ENCODE results near the gene TIRAP. TPM values are rescaled to one million over a fixed set of nuclear protein-coding genes. Genes with fewer than 3 reads are reported as not detected.
A peak's percentile ranks its signal among the peaks of the same experiment; 100 is the strongest.

Gene TIRAP
- total RNA-seq, 1 experiment from 2014 or later = 11.9 TPM

DNA sequence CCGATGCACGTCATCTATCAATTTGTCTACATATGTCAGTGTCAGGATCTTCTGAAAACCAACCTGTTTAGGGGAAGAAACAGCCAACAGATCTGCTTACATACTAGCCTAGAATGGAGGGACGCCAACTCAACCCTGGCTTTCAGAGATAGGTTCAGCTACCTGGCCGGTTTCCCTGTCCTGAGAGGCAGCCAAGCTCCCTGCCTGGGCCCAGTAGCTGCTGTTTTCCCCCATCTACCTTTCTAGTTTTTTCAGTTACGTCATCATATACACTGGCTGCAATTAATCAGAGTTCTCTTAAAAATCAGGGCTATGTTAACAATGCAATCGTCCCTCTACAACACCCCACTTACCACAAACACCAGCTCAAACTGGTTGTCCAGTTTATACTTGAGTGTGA, 15.2 kb upstream of the TIRAP start:
- DNase-seq (ENCODE audit: unreplicated experiment) = no peak
- POLR2A ChIA-PET = interaction anchor here (1.2 to 3.4 kb wide), 7 partner anchors 8 to 1185 kb away, joined by 4 to 41 read pairs (median 9); partner anchors contain the start of genes FAM118B, RPUSD4 and TIRAP
- peaks cover 63% of the 10 kb centered on the region for H3K36me3 Mint-ChIP-seq (ENCODE audit: insufficient read depth, unreplicated experiment)

DNA sequence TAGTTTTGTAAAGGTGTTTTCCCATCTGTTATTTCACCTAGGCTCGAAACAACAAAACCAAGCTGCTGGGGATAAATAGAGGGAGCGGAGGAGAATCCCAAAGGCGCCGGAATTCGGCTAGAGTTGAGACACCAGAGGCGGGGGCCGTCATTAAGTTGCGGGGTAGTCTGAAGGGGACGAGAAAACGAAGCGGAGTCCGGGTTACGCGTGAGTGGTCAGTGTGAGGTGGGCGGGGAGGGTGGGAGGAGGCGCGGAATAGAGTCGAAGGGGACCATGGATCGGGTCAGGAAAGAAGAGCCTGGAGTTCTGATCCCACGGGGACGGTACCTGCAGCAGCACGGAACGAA, 14.6 kb upstream of the TIRAP start:
- peak overlapping the region; percentile 94 for H3K4me3 Mint-ChIP-seq (ENCODE audit: unreplicated experiment)
- TF ChIP-seq, protein P1, sequence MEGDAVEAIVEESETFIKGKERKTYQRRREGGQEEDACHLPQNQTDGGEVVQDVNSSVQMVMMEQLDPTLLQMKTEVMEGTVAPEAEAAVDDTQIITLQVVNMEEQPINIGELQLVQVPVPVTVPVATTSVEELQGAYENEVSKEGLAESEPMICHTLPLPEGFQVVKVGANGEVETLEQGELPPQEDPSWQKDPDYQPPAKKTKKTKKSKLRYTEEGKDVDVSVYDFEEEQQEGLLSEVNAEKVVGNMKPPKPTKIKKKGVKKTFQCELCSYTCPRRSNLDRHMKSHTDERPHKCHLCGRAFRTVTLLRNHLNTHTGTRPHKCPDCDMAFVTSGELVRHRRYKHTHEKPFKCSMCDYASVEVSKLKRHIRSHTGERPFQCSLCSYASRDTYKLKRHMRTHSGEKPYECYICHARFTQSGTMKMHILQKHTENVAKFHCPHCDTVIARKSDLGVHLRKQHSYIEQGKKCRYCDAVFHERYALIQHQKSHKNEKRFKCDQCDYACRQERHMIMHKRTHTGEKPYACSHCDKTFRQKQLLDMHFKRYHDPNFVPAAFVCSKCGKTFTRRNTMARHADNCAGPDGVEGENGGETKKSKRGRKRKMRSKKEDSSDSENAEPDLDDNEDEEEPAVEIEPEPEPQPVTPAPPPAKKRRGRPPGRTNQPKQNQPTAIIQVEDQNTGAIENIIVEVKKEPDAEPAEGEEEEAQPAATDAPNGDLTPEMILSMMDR (IDR thresholded peaks at IDR 0.05; ENCODE audit: unreplicated experiment) = no peak
- intact Hi-C loops (cut with micrococcal nuclease) = loop anchor here (1.0 to 5.0 kb wide), 3 partner anchors 36 to 346 kb away; partner anchors contain the start of genes DCPS, FAM118B and RPUSD4
- H3K9me3 Mint-ChIP-seq (ENCODE audit: unreplicated experiment) = no peaks in the 10 kb centered on the region
- peak overlapping the region; percentile 97 for H3K27ac Mint-ChIP-seq (ENCODE audit: low read depth, unreplicated experiment)
- no peaks in the 10 kb centered on the region for H3K27me3 Mint-ChIP-seq (ENCODE audit: insufficient read depth, unreplicated experiment)
- peaks cover 23% of the 10 kb centered on the region for H3K4me1 Mint-ChIP-seq (ENCODE audit: insufficient read depth, unreplicated experiment)
- no peak for DNase-seq (ENCODE audit: unreplicated experiment)
- peaks cover 60% of the 10 kb centered on the region for H3K36me3 Mint-ChIP-seq (ENCODE audit: insufficient read depth, unreplicated experiment)
- BruUV-seq (replicated peaks) = no TSS peak
- CTCF ChIA-PET = interaction anchor here (0.6 kb wide), 1 partner anchor 41 kb away, joined by 3 read pairs; no protein-coding TSS in a partner anchor
- POLR2A ChIA-PET = interaction anchor here (0.6 to 3.4 kb wide), 16 partner anchors 9 to 1185 kb away, joined by 3 to 41 read pairs (median 4); partner anchors contain the start of genes DCPS, FAM118B, RPUSD4 and TIRAP

More for the DNA sequence above, 15.2 kb upstream of the TIRAP start:
- no peaks in the 10 kb centered on the region for H3K9me3 Mint-ChIP-seq (ENCODE audit: unreplicated experiment)
- H3K4me1 Mint-ChIP-seq (ENCODE audit: insufficient read depth, unreplicated experiment) = peaks cover 23% of the 10 kb centered on the region
- TF ChIP-seq, protein P1 (IDR thresholded peaks at IDR 0.05; ENCODE audit: unreplicated experiment) = no peak
- no TSS peak for BruUV-seq (replicated peaks)
- intact Hi-C loops (cut with micrococcal nuclease) = loop anchor here (1.0 to 5.0 kb wide), 3 partner anchors 37 to 345 kb away; partner anchors contain the start of genes DCPS, FAM118B and RPUSD4
- peak overlapping the region; percentile 94 for H3K4me3 Mint-ChIP-seq (ENCODE audit: unreplicated experiment)
- H3K27me3 Mint-ChIP-seq (ENCODE audit: insufficient read depth, unreplicated experiment) = no peaks in the 10 kb centered on the region
- CTCF ChIA-PET = interaction anchor here (0.5 kb wide), 1 partner anchor 74 kb away, joined by 3 read pairs; no protein-coding TSS in a partner anchor
- H3K27ac Mint-ChIP-seq (ENCODE audit: low read depth, unreplicated experiment) = peak overlapping the region; percentile 97

DNA sequence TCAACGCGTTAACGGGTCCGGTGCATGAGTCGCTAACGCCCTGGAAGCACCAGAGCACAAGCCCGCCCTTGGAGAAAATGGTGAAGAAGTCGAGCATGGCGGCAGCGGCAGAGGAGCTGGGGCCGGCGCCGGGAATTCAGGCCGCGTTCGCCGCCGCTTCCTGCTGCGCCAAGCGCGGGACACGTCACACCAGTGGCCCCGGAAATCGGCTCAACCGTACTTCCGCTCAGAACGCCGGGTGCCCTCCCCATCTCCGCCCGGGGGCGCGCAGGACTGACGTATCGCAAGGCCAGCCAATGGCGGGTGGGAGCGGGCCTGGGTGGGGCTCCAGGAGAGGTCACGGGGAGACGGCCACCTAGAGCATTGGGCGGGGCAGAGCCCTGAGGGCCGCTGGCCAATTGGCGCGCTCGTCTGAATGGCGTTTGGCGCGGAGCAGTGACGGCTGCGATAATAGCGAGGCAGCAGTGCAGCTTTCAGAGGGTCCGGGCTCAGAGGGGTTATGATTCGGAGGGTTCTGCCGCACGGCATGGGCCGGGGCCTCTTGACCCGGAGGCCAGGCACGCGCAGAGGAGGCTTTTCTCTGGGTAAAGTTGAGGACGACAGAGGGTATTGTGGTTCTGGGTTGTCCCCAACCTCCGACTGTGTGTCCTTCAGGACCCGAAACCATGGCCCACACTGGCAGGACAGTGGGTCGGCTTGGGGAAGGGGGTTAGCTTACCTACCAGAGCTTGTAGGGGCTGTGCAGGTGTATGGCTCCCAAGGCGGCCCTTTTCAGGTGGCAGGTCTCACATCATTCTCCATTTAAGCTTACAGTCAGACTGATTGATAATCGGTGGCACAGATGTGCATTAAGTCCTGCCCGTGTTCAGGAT, 13.9 kb upstream of the TIRAP start, which contains the start of the genes FOXRED1 and SRPRA:
Gene FOXRED1, plus strand, starts transcription at position 447 of the 872 bp plus-strand sequence. Its CDS starts 53 bp downstream, at position 500.
Gene SRPRA, minus strand, starts transcription at position 188 of the 872 bp plus-strand sequence. Its CDS starts 91 bp downstream, at position 97.
- Mint-ChIP-seq H3K27ac (ENCODE audit: low read depth, unreplicated experiment) (peak within 1 kb of the TSS; percentile 97), H3K4me1 (ENCODE audit: insufficient read depth, unreplicated experiment) (peaks cover 23% of the 10 kb centered on the region), H3K9me3 (ENCODE audit: unreplicated experiment) (no peaks in the 10 kb centered on the region), H3K27me3 (ENCODE audit: insufficient read depth, unreplicated experiment) (no peaks in the 10 kb centered on the region), H3K4me3 (ENCODE audit: unreplicated experiment) (peak within 1 kb of the TSS; percentile 94), H3K36me3 (ENCODE audit: insufficient read depth, unreplicated experiment) (peaks cover 60% of the 10 kb centered on the region)
- CTCF ChIA-PET = interaction anchor here (0.6 kb wide), 1 partner anchor 41 kb away, joined by 3 read pairs; no protein-coding TSS in a partner anchor
- TF ChIP-seq, protein P1 (IDR thresholded peaks at IDR 0.05; ENCODE audit: unreplicated experiment) = no peak
- intact Hi-C loops (cut with micrococcal nuclease) = loop anchor here (1.0 to 5.0 kb wide), 3 partner anchors 35 to 347 kb away; partner anchors contain the start of genes DCPS, FAM118B and RPUSD4
- peak; percentile 99 for DNase-seq (ENCODE audit: unreplicated experiment)
- POLR2A ChIA-PET = interaction anchor here (0.5 to 3.4 kb wide), 21 partner anchors 10 to 1227 kb away, joined by 3 to 41 read pairs (median 3); partner anchors contain the start of genes DCPS, FAM118B, PUS3 and RPUSD4
- TSS peak; percentile 81 for BruUV-seq (replicated peaks)

DNA sequence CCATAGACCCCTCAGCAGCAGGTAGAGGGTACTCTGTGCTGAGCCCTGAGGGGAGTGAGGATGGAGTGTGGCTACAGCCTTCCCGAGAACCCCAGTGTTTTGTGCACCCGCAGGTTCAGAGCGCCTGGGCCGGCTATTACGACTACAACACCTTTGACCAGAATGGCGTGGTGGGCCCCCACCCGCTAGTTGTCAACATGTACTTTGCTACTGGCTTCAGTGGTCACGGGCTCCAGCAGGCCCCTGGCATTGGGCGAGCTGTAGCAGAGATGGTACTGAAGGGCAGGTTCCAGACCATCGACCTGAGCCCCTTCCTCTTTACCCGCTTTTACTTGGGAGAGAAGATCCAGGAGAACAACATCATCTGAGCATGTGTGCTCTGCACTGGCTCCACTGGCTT, 5.6 kb upstream of the TIRAP start:
- Mint-ChIP-seq H3K4me3 (ENCODE audit: unreplicated experiment) (no peak overlapping the region), H3K27me3 (ENCODE audit: insufficient read depth, unreplicated experiment) (no peaks in the 10 kb centered on the region), H3K4me1 (ENCODE audit: insufficient read depth, unreplicated experiment) (peaks cover 11% of the 10 kb centered on the region), H3K36me3 (ENCODE audit: insufficient read depth, unreplicated experiment) (peaks cover 15% of the 10 kb centered on the region), H3K9me3 (ENCODE audit: unreplicated experiment) (no peaks in the 10 kb centered on the region), H3K27ac (ENCODE audit: low read depth, unreplicated experiment) (no peak overlapping the region)
- TF ChIP-seq, protein P1 (IDR thresholded peaks at IDR 0.05; ENCODE audit: unreplicated experiment) = no peak
- POLR2A ChIA-PET = no interaction called here
- no peak for DNase-seq (ENCODE audit: unreplicated experiment)
- no TSS peak for BruUV-seq (replicated peaks)
- intact Hi-C loops (cut with micrococcal nuclease) = no loop called here
- CTCF ChIA-PET = interaction anchor here (0.6 kb wide), 1 partner anchor 92 kb away, joined by 3 read pairs; no protein-coding TSS in a partner anchor

All from MCF 10A (cell line).